ENCODE results near the gene TCF3. TPM values are rescaled to one million over a fixed set of nuclear protein-coding genes. Genes with fewer than 3 reads are reported as not detected.

TCF3 gene
- total and polyA plus RNA-seq, 10 of the 15 experiments (the other 5 are each of a cell fraction or from before 2014, with no cell fraction given): 6.7 to 282 (median 70.7) TPM

- Histone ChIP-seq H3K27ac (ENCODE audit: control insufficient read depth, insufficient read depth) (peak overlapping the region; percentile 90), H3K9ac (ENCODE audit: control insufficient read depth, insufficient read depth, low read length) (peak overlapping the region; percentile 76), H3K4me2 (ENCODE audit: control insufficient read depth, insufficient read depth) (peak overlapping the region; percentile 83), H4K20me1 (ENCODE audit: control insufficient read depth, insufficient read depth) (no peaks in the 10 kb centered on the region; the same call in 1 of the 2 replicates), H3K27me3 (replicated peaks in 1 of 2; ENCODE audit: control insufficient read depth in 2 of 2, insufficient read depth in 2 of 2, low read length in 1 of 2) (no peaks in the 10 kb centered on the region), H3K79me2 (ENCODE audit: control insufficient read depth, insufficient read depth, low read length) (peaks cover 60% of the 10 kb centered on the region), H3K36me3 (ENCODE audit: control insufficient read depth in 2 of 2, insufficient read depth in 2 of 2, low read length in 1 of 2) (peaks cover 4 to 17% of the 10 kb centered on the region in 2 experiments; a peak in 3 of 4 replicates), H3K4me3 (peak overlapping the region; percentile 91), H2AFZ (ENCODE audit: control insufficient read depth, low read depth, low read length) (no peak overlapping the region), H3K9me3 (replicated peaks; ENCODE audit: control insufficient read depth, insufficient read depth, low read length) (no peaks in the 10 kb centered on the region), H3K4me1 (ENCODE audit: control insufficient read depth, insufficient read depth, low read length) (peaks cover 25% of the 10 kb centered on the region)
- WGBS (ENCODE audit: insufficient coverage, insufficient replicate concordance, low lambda C conversion rate, missing lambda C conversion rate): 0% methylated on average over 10 of the region's 10 CpGs
- CTCF ChIA-PET: interaction anchor here (1.1 to 2.2 kb wide), 4 partner anchors 15 to 24 kb away, joined by 3 to 10 read pairs (median 6); no protein-coding TSS in a partner anchor
- RAD21 ChIA-PET (ENCODE audit: unreplicated experiment): interaction anchor here (0.8 to 1.2 kb wide), 3 partner anchors 19 to 55 kb away, joined by 3 to 5 read pairs (median 4); partner anchors contain the start of gene MBD3
- POLR2A ChIA-PET: no interaction called here
- FAIRE-seq (peak; percentile 96), ATAC-seq (peak; percentile 61), DNase-seq (ENCODE audit: low read depth, low spot score) (peak; percentile 84)
- SMC1A ChIA-PET (ENCODE audit: uncharacterized antibody, unreplicated experiment): interaction anchor here (1.1 to 3.3 kb wide), 3 partner anchors 21 to 24 kb away, joined by 3 to 30 read pairs (median 3); no protein-coding TSS in a partner anchor
- intact Hi-C loops (cut with micrococcal nuclease; ENCODE audit: unreplicated experiment) (loop anchor here (5.0 kb wide), 1 partner anchor 41 kb away; the partner anchor contains the start of gene UQCR11), in situ Hi-C loops (cut with MboI) (loop anchor here (5.0 kb wide), 1 partner anchor 41 kb away; the partner anchor contains the start of gene UQCR11)
- BruUV-seq (replicated peaks): no TSS peak
- peak in 1 of 2 experiments; percentile 6; a peak in 1 of 4 replicates for TF ChIP-seq ETV6 (conservative IDR thresholded peaks at IDR 0.05 in 1 of 2, IDR thresholded peaks at IDR 0.05 in 1 of 2; ENCODE audit: borderline replicate concordance in 1 of 2, low read depth in 1 of 2)
- TF ChIP-seq MYC (IDR thresholded peaks at IDR 0.05; ENCODE audit: insufficient read depth, insufficient read length, insufficient replicate concordance, low read length, severe bottlenecking): no peak
- TF ChIP-seq CBFB (IDR thresholded peaks at IDR 0.05; ENCODE audit: low read depth): peak; percentile 72; the same call in 1 of the 2 replicates
- no peak for TF ChIP-seq BRCA1 (IDR thresholded peaks at IDR 0.05; ENCODE audit: low read depth, low read length)
- TF ChIP-seq EZH2 (IDR thresholded peaks at IDR 0.05; ENCODE audit: borderline replicate concordance, control insufficient read depth, low read depth, low read length): no peak
- TF ChIP-seq ZNF274 (IDR thresholded peaks at IDR 0.05; ENCODE audit: insufficient read depth, insufficient read length): no peak
- TF ChIP-seq TBL1XR1 (IDR thresholded peaks at IDR 0.05; ENCODE audit: low read depth, low read length): 0 out of 2 replicates have a peak, but pooled peaks have one; percentile 20
- TF ChIP-seq MYB (IDR thresholded peaks at IDR 0.05; ENCODE audit: borderline replicate concordance, low read depth, low read length): peak; percentile 91; the same call in 1 of the 2 replicates
- TF ChIP-seq NFYB (IDR thresholded peaks at IDR 0.05; ENCODE audit: insufficient read depth, low read depth, low read length): peak; percentile 23; the same call in 1 of the 2 replicates
- no peak for TF ChIP-seq REST (IDR thresholded peaks at IDR 0.05; ENCODE audit: low read depth, low read length)
- TF ChIP-seq NR2F1 (conservative IDR thresholded peaks at IDR 0.05): peak; percentile 86
- TF ChIP-seq MLLT1 (IDR thresholded peaks at IDR 0.05): no peak
- TF ChIP-seq BCL11A (IDR thresholded peaks at IDR 0.05; ENCODE audit: low read depth, low read length): 0 out of 2 replicates have a peak, but pooled peaks have one; percentile 16
- TF ChIP-seq E2F4 (IDR thresholded peaks at IDR 0.05; ENCODE audit: low read depth, low read length): 0 out of 2 replicates have a peak, but pooled peaks have one; percentile 37
- peak; percentile 37; the same call in 1 of the 2 replicates for TF ChIP-seq MXI1 (IDR thresholded peaks at IDR 0.05; ENCODE audit: low read depth, low read length)
- TF ChIP-seq SIX5 (IDR thresholded peaks at IDR 0.05; ENCODE audit: low read depth, low read length, severe bottlenecking): no peak
- peak; percentile 88 for TF ChIP-seq PAX5 (IDR thresholded peaks at IDR 0.05; ENCODE audit: borderline replicate concordance, low read depth, low read length)
Observed at GRCh38 chr19:1648459-1648849, 4.0 kb downstream of the TCF3 start.

Measured in GM12878 (cell line).